GM12801 (cell line): ENCODE data around the gene MSH3.

ENCODE experiments used
- TF ChIP-seq, protein P1 (sequence below): IDR thresholded peaks from one replicate; pipeline ENCODE4 v1.5.1; 2011; ENCODE audit warnings: control low read depth; ENCODE audit not compliant: insufficient read length; ENCODE audit errors: extremely low read depth

MSH3 gene

GRCh38 chr5:80619086-80619485 lies 35.4 kb upstream of the MSH3 start:
- TF ChIP-seq, protein P1, sequence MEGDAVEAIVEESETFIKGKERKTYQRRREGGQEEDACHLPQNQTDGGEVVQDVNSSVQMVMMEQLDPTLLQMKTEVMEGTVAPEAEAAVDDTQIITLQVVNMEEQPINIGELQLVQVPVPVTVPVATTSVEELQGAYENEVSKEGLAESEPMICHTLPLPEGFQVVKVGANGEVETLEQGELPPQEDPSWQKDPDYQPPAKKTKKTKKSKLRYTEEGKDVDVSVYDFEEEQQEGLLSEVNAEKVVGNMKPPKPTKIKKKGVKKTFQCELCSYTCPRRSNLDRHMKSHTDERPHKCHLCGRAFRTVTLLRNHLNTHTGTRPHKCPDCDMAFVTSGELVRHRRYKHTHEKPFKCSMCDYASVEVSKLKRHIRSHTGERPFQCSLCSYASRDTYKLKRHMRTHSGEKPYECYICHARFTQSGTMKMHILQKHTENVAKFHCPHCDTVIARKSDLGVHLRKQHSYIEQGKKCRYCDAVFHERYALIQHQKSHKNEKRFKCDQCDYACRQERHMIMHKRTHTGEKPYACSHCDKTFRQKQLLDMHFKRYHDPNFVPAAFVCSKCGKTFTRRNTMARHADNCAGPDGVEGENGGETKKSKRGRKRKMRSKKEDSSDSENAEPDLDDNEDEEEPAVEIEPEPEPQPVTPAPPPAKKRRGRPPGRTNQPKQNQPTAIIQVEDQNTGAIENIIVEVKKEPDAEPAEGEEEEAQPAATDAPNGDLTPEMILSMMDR: no peak

DNA sequence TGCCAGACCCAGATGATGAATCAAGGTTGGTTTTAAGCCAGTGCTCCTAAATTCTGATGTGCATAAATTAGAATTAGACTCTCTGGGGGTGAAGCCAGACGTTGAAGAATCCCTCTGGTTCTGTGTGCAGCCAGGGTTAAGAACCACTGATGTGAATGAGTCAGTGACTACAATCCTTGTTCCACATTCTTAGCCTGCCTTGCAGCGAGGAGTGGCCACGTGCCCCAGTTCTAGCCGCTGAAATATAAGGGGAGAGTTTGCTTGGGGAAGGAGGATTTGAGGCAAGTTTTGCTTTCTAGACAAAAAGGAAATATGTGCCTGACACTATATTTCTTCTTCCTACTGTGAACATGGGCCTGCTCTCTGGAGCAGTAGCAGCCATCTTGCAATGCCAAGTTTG lies 34.2 kb upstream of the MSH3 start:
- TF ChIP-seq, protein P1: no peak

DNA sequence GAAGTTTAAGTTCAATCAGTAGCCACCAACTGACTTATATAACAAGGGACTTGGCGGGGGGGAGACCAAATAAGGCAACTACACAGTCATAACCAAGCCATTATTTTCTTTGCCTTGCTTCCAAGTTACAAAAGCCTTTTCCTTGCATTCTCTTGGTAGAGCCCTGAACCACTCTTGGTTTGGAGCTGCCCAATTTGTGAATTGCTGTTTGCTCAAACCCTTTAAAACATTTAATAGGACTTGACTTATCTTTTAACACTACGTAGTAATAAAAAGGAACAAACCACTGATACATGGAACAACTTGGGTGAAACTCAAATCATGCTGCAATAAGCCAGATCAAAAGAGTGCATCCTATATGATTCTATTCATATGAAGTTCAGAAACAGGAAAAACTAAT lies 31.7 kb upstream of the MSH3 start:
- TF ChIP-seq, protein P1: no peak

DNA sequence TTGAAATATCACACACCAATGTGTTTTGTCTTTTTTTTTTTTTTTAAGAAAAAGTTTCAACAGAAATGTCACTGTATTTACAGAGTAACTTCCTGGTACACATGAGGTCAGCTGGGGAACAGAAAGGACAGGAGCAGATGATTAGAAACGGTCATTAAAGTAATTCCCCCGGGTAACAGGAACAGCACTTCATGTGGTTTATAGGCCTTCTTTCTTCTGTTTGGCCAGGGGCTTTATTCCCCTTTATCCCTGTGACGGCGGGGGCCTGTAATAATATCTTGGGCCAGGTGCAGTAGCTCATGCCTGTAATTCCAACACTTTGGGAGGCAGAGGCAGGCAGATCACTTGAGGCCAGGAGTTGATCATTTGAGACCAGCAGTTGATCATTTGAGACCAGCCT lies 30.5 kb upstream of the MSH3 start:
- TF ChIP-seq, protein P1: no peak

DNA sequence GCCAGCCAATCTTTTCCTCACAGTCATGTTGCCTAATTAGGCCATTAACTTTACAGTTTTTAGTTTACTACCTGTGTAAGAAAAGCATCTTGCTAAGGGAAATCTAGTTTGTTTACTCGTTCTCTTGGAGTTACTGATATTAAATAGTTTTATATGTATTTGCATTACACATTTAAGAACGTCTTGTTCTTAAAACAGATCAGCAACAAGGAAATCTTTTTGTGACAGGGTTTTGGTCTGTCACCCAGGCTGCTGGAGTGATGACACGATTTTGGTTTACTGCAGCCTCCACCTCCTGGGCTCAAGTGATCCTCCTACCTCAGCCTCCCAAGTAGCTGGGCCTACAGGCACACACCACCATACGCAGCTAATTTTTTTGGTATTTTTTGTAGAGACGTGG lies 29.2 kb upstream of the MSH3 start:
- TF ChIP-seq, protein P1: no peak

DNA sequence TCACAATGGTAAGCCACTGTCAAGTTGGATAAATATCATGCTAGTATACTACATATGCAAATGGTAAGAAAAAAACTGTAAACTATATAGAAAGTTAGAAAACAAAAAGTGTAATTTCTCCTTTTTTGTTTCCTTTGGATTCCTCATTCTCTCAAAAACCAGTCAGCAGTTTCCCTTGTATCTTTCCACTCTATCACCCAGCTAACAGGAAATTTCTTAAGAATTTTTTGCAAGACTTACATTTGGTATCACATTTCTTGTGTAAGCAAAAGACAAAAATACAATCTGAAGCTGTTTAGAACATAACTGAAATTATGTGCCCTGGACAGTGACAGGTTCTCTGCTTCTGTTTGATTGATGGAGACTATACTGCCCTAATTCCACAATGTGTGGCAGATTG lies 25.2 kb upstream of the MSH3 start:
- TF ChIP-seq, protein P1: no peak

- TF ChIP-seq, protein P1: no peak
Measured at GRCh38 chr5:80631278-80632259, 22.9 kb upstream of the MSH3 start.
